HCT116 (cell line): ENCODE results near the gene ANHX.

Experiments
- ATF3 ChIP-seq: IDR thresholded peaks from 2 replicates; pipeline ENCODE4 v1.6.1; 2012
- CTCF ChIP-seq, 3 experiments: fragments of 200-600 bp in 1 of 3; sonication (generic) in 1 of 3; IDR thresholded peaks in 2 of 3; conservative IDR thresholded peaks in 1 of 3; 2 replicates each; pipeline ENCODE4 v1.5.1; 2012 to 2017; ENCODE audit warnings: low read depth in 2 of 3, low read length in 2 of 3, antibody characterized with exemption in 1 of 3, borderline replicate concordance in 1 of 3, control low read depth in 1 of 3, mild to moderate bottlenecking in 1 of 3, mixed read lengths in 1 of 3, mixed run types in 1 of 3, moderate library complexity in 1 of 3; ENCODE audit not compliant: insufficient read depth in 1 of 3
- EZH2 ChIP-seq: fragments of 200-600 bp; sonication (generic); IDR thresholded peaks from 2 replicates; pipeline ENCODE4 v1.6.1; 2017; ENCODE audit warnings: antibody characterized with exemption, mixed run types
- EZH2phosphoT487 ChIP-seq: fragments of 200-600 bp; IDR thresholded peaks from 2 replicates; pipeline ENCODE4 v1.6.1; 2018; ENCODE audit warnings: antibody characterized with exemption, borderline replicate concordance
- MAX ChIP-seq: IDR thresholded peaks from 2 replicates; pipeline ENCODE4 v1.6.1; 2012
- POLR2A ChIP-seq: IDR thresholded peaks from 2 replicates; pipeline ENCODE4 v1.7.0; 2011; ENCODE audit warnings: borderline replicate concordance; ENCODE audit not compliant: insufficient read depth, insufficient read length; ENCODE audit errors: extremely low read depth
- RAD21 ChIP-seq: IDR thresholded peaks from 2 replicates; pipeline ENCODE4 v1.6.1; 2012; ENCODE audit warnings: low read depth, mild to moderate bottlenecking
- REST ChIP-seq: IDR thresholded peaks from 2 replicates; pipeline ENCODE4 v1.6.1; 2012; ENCODE audit warnings: low read depth
- SRF ChIP-seq: IDR thresholded peaks from 2 replicates; pipeline ENCODE4 v1.6.1; 2012; ENCODE audit warnings: low read depth
- YY1 ChIP-seq: IDR thresholded peaks from 2 replicates; pipeline ENCODE4 v1.6.1; 2011; ENCODE audit warnings: low read length, low read depth, moderate library complexity, mild to moderate bottlenecking; ENCODE audit not compliant: insufficient replicate concordance; ENCODE audit errors: extremely low read depth

- TF ChIP-seq EZH2 (no peak), CTCF (IDR thresholded peaks at IDR 0.05 in 2 of 3, conservative IDR thresholded peaks at IDR 0.05 in 1 of 3; ENCODE audit: borderline replicate concordance in 1 of 3, insufficient read depth in 1 of 3, low read depth in 2 of 3, low read length in 2 of 3) (no peak), SRF (no peak), POLR2A (no peak), REST (no peak), YY1 (no peak), RAD21 (no peak), EZH2phosphoT487 (no peak), MAX (no peak), ATF3 (no peak)
Measured at GRCh38 chr12:133233993-133234564, 1.6 kb downstream of the ANHX start.
